ENCODE data around the gene BAIAP2.

- TF ChIP-seq CTCF (IDR thresholded peaks at IDR 0.05; ENCODE audit: insufficient read depth, low read depth, low read length), result no peak
- TF ChIP-seq EZH2 (IDR thresholded peaks at IDR 0.05; ENCODE audit: insufficient read depth, low read length), result no peak
These were observed 38.3 kb upstream of the BAIAP2 start for GRCh38 chr17:80996422-80997305.
